GM21381 (cell line): ENCODE results near the gene TRIM34.
"Not testable (repeated sequence)": the region's sequence is repeated elsewhere in the genome, so short reads cannot be mapped to it uniquely, and the experiment has no call there.

Experiments
- ATAC-seq: cut with Tn5 transposase; IDR thresholded peaks from one replicate; pipeline ENCODE4 v1.9.1; 2021; ENCODE audit warnings: mild to moderate bottlenecking, moderate library complexity; ENCODE audit not compliant: unreplicated experiment

Gene TRIM34, protein sequence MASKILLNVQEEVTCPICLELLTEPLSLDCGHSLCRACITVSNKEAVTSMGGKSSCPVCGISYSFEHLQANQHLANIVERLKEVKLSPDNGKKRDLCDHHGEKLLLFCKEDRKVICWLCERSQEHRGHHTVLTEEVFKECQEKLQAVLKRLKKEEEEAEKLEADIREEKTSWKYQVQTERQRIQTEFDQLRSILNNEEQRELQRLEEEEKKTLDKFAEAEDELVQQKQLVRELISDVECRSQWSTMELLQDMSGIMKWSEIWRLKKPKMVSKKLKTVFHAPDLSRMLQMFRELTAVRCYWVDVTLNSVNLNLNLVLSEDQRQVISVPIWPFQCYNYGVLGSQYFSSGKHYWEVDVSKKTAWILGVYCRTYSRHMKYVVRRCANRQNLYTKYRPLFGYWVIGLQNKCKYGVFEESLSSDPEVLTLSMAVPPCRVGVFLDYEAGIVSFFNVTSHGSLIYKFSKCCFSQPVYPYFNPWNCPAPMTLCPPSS

GRCh38 chr11:5624489-5625279 lies at the start of gene TRIM34:
Gene TRIM34, plus strand, starts transcription at chr11:5625001. Its CDS starts 7,331 bp downstream, at chr11:5632332.
- peak; percentile 97 for ATAC-seq

- ATAC-seq, result no peak
Measured at GRCh38 chr11:5575152-5575551, 49.6 kb upstream of the TRIM34 start.

DNA sequence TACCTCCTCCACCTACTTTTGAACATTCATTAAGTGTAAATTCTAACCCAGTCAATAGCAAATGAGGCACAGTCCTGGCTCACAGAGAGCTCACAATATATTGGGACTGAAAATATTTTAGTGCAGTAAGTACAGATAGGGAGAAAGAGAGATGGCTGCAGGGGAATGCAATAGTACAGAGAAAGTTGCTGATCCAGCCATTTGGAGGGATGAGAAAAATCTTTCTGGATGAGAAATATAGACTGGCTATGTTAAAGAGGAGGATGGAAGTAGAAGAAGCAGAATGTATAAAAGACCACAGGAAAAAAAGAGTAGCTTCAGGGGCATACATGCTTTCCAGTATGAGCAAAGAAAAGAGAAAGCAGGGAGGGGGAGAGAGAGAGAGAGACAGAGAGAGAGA lies 47.7 kb upstream of the TRIM34 start:
- no peak for ATAC-seq

DNA sequence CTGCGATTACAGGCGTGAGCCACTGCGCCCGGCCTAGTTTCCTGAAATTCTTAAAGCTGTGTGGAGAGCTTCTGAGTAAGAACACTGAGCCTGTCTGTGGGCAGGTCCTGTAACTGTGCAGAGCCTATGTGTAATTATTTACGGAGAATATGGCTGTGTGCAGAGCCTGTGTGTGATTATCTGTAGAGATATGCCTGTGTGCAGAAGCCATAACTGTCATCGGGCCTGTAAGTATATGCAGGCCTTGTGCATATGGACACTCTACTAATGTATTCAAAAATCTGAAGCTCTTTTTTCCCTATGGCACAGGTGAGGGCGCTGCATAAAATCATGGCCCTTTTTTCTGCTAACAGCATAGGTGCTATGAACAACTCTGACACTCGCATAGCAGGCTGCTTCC lies 44.2 kb upstream of the TRIM34 start, which contains the start of gene OR52B6:
TSS of gene OR52B6 (plus strand) at position 301 of the 400 bp plus-strand sequence. CDS start at position 301, 0 bp downstream.
- no peak for ATAC-seq

- ATAC-seq, result no peak
Measured at GRCh38 chr11:5581014-5581413, 43.8 kb upstream of the TRIM34 start.

DNA sequence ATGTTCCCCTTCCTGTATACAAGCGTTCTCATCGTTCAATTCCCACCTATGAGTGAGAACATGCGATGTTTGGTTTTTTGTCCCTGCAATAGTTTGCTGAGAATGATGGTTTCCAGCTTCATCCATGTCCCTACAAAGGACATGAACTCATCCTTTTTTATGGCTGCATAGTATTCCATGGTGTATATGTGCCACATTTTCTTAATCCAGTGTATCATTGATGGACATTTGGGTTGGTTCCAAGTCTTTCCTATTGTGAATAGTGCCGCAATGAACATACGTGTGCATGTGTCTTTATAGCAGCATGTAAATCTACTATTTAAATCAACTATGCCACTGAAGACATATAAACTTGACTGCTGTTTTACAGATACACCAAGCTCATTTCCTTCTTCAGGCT lies 40.3 kb upstream of the TRIM34 start:
- ATAC-seq, result not testable (repeated sequence)

DNA sequence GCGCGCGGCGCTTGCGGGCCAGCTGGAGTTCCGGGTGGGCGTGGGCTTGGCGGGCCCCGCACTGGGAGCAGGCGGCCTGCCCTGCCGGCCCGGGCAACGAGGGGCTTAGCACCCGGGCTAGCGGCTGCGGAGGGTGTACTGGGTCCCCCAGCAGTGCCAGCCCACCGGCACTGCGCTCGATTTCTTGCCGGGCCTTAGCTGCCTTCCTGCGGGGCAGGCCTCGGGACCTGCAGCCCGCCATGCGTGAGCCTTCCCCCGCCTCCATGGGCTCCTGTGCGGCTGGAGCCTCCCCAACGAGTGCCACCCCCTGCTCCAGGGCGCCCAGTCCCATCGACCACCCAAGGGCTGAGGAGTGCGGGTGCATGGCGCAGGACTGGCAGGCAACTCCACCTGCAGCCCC lies 34.9 kb upstream of the TRIM34 start:
- ATAC-seq, result not testable (repeated sequence)

GRCh38 chr11:5591613-5592012 lies 33.2 kb upstream of the TRIM34 start:
- no peak for ATAC-seq

DNA sequence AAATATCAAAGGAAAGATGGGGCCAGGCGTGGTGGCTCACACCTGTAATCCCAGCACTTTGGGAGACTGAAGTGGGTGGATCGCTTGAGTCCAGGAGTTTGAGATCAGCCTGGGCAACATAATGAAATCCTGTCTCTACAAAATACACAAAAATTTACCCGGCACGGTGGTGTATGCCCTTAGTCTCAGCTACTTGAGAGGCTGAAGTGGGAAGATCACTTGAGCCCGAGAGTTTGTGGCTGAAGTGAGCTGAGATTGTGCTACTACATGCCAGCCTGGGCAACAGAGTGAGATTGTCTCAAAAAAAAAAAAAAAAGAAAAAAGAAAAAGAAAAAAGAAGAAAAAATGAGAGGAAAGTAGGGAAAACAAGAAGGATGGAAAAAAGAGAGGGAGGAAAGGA lies 32.2 kb upstream of the TRIM34 start:
- ATAC-seq, result no peak

- ATAC-seq, result no peak
Measured at GRCh38 chr11:5593146-5593545, 31.7 kb upstream of the TRIM34 start.

- ATAC-seq, result peak; percentile 52
Measured at GRCh38 chr11:5596607-5597201, 28.1 kb upstream of the TRIM34 start, which contains the start of gene TRIM6. Gene TRIM6, plus strand, starts transcription at chr11:5596637. Its CDS starts 261 bp downstream, at chr11:5596898.

DNA sequence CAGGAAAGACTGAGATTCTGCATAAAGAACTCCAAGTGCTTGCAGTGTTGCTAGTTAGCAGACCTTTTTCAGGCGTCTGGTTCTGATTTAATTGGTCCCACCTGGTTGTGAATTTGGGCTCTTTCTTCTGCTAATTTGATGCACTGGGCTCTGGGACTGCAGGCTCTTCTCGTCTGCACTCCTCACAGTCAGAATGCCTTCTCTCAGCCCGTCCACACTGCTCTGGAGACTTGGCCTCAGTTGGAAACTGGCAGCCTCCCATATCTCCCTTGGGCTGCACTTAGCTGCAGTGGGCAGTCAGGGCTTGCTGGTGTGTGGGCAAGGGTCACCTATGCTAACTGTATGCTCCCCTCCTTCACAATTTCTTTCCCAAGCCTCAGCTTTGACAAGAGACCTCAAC lies 26.8 kb upstream of the TRIM34 start:
- no peak for ATAC-seq

GRCh38 chr11:5600374-5600851 lies 24.4 kb upstream of the TRIM34 start:
- peak; percentile 85 for ATAC-seq

GRCh38 chr11:5602791-5603190 lies 22.0 kb upstream of the TRIM34 start:
- not testable (repeated sequence) for ATAC-seq

DNA sequence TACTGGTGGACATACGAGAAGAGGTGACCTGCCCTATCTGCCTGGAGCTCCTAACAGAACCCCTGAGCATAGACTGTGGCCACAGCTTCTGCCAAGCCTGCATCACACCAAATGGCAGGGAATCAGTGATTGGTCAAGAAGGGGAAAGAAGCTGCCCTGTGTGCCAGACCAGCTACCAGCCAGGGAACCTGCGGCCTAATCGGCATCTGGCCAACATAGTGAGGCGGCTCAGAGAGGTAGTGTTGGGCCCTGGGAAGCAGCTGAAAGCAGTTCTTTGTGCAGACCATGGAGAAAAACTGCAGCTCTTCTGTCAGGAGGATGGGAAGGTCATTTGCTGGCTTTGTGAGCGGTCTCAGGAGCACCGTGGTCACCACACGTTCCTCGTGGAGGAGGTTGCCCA lies 21.5 kb upstream of the TRIM34 start:
- no peak for ATAC-seq

GRCh38 chr11:5604896-5605295 lies 19.9 kb upstream of the TRIM34 start:
- ATAC-seq, result no peak

- ATAC-seq, result no peak
Measured at GRCh38 chr11:5605849-5606248, 19.0 kb upstream of the TRIM34 start.

- no peak for ATAC-seq
Measured at GRCh38 chr11:5608808-5609207, 16.0 kb upstream of the TRIM34 start.

GRCh38 chr11:5610446-5610845 lies 14.4 kb upstream of the TRIM34 start:
- no peak for ATAC-seq

DNA sequence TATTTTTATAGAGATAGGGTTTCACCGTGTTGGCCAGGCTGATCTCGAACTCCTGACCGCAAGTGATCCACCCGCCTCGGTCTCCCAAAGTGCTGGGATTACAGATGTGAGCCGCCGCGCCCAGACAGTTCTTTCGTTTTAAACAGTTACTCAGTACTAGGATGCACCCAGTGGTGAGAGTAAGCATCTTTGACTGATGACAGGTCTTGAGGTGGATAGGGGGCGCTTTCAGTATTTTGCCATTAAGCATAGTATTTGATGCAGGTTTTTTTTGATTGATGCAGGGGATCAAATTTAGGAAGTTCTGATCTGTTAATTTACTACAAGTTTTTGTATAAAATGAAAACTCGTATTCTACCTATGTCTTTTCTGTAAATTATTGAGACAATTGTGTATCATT lies 13.2 kb upstream of the TRIM34 start:
- ATAC-seq, result no peak

DNA sequence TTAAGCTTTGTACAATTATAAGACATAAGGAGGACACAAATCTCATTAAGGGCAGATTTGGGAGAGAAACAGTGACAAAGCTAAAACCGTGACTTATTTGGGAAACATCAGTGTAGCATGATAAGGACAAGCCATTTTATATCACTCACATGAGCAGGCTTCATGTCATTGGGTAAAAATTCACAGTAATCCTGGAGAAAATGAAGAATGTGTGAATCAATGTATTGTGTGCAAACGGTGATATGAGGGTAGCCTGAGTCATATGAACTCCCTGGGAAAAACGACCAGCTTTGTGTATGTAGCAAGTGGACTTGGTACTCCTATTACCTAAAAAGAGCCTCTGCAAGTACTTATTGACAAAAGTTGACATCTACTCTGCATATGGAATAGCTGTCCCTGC lies 6.0 kb upstream of the TRIM34 start:
- no peak for ATAC-seq
